Measurements from ENCODE around the gene TPM2.

DNA sequence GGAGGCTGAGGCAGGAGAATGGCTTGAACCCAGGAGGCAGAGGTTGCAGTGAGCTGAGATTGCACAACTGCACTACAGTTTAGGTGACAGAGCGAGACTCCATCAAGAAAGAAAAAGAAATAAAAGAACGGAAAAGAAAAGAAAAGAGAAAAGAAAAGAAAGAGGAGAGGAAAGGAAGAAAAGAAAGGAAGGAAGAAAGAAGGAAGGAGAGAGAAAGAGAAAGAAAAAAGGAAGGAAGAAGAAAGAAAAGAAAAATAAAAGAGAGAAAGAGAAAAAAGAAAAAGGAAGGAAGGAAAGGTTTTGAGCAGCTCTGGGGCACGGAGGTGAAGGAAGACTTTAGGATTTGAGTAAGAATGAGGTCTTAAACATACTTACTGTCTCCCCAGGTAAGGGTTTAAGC lies 23.9 kb upstream of the TPM2 start:
- TF ChIP-seq CTCF (IDR thresholded peaks at IDR 0.05) (no peak), POLR2A (IDR thresholded peaks at IDR 0.05) (no peak), POLR2AphosphoS5 (IDR thresholded peaks at IDR 0.05) (no peak)

Measured in sigmoid colon (tissue), 4 donors.